ENCODE measurements around the gene FMNL1.

Gene FMNL1

DNA sequence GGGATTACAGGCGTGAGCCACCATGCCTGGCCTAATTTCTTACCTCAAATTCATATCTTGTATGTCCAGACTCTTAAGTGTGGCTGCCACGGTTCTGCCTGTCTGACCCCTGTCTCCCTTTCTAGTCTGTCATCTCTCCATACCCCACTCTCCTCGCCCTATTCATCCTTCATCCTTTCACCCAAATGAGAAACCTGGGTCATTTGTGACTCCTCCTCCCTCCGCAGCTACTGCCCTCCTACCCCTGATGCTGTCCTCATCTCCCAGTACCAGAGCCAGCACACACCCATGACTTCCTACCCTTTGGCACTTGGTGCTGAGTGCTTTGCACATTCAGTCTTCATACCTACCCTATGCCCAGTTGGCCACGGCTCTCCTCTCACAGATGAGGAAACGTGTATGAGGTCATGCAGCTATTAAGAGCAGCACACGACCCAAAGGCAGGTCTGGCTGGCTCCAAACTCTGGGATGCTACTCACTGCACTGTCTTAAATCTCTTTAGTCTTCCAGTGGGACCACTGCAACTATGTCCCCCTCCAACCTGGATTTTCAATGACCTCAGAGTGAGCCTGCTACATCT is 38.6 kb downstream of the FMNL1 start:
- DNase-seq = no peak

DNA sequence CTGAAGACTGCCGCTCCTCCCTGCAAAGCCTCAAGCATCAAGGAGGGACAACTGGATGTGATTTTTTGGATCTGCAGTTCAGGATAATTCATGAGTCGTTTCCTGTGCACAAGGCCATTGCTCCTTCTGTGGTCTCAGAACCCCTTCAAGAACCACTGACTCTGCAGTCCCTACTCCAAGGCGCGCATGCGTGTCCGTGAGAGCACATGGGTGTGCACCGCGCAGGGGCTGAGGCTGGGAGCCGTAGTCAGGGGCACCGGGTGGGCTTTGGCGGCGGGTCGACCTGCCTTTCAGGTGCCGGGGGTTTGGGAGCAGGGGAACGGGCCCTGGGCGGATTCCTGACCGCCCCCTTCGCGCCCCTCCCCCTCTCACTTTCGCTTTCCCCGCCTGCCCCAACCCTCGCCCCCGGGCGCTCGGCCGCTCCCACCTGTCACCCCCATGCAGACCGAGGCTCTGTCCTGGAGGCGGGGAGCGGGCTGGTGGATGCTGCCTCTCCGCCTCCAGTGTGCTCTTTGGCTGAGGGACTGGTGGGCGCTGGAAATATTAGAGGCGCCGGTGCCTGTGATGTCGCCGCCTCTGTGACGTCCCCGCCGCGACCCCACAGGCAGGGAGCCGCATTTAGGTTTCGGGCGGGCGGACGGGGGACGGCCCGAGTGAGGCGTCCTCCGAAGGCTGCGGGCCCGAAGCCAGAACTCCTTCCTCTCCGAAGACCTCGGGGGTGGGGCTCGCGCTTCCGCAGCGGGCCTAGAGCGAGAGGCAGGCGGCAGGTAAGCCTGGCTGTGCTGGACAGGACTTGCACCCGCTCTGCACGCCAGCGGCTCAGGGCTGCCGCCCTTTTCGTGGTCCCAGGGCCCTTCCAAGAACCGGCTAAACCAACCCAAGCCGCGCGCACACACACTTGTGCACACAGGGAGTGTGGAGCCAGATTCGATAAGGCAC is 40.2 kb downstream of the FMNL1 start, which contains the start of gene SPATA32:
Gene SPATA32, minus strand, starts transcription at position 518 of the 939 bp plus-strand sequence. Its CDS starts 78 bp downstream, at position 440.
- no peak for DNase-seq

DNA sequence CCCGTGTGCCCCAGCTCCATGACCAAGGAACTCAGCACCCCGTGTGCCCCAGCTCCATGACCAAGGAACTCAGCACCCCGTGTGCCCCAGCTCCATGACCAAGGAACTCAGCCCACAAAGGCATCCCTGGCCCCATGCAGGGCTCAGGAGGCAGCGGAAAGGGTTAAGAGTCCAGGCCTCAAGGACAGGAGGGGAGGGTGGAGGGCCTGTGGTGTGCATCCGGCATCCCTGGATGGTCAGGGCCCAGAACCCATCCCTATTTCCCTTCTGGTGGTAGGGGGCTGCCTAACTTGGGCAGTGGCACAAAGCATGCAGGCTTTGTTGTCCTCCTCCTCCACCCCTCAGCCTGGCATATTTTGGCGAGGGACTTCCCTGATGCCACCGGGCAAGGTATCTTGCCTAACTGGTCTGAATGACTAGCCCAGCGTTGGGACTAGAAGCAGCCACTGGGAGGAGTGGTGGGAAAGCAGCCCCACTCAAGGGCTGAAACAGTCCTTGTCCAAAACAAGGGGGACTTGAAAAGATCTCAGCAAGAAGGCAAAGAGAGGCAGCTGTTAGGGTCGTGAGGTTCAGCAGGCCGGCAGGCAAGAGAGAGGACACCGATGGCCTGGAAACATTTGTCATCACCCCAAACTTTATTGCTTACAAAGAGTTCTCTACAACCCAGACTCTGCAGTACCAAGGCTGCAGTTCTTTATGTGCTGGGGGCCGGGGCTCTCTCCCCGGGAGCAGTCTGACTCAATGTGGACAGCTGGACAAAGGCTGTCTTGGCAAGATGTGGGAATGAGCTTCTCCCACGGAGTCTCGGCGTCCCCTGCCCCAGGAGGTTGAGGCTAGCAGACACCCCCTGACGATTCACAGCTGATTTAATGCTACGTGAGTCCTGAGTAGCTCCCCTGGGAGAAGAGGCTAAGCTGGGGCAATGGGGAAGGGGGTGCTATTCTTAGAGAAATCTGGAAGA is 41.1 kb downstream of the FMNL1 start:
- no peak for DNase-seq

DNA sequence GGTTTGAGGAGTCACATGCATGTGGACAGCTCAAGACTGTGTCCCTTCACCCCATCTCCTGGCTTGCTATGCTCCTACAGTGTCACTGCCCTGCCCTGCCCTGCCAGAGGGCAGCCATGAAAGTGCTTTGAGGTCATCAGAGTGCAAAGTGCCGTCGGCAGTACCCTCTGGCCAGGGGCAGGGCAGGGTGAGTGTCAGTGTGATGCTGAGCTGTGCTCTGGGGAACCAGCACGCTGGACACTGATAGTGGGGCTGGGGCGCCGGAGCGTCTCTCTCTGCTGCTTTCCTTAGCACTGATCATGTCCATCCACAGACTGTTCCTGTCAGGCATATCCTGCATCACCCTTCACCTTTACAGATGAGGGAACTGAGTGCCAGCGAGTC is 41.8 kb downstream of the FMNL1 start:
- no peak for DNase-seq

DNA sequence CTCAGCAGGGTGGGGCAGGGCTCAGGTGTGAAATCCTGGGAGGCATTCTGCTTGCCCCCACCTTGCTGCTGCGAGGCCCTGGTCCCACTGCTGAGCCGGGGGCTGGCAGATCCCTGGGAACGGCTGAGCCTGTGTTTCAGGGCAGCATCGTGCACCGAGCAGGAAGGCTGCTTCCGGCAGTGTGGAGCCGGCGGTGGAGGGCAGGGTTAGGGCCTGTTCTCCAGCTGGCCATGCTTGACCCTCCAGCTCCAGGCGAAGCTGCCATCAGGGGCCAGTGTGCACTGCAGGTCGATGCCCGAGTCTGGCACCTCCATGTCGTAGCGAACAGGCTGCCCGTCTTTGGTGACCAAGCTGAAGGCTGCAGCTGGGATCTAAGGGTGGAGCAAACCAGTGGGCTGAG is 42.7 kb downstream of the FMNL1 start:
- DNase-seq = no peak

- DNase-seq = no peak
These were observed 43.3 kb downstream of the FMNL1 start for GRCh38 chr17:45264988-45265387.

- DNase-seq = no peak
These were observed 44.1 kb downstream of the FMNL1 start for GRCh38 chr17:45265821-45266220.

DNA sequence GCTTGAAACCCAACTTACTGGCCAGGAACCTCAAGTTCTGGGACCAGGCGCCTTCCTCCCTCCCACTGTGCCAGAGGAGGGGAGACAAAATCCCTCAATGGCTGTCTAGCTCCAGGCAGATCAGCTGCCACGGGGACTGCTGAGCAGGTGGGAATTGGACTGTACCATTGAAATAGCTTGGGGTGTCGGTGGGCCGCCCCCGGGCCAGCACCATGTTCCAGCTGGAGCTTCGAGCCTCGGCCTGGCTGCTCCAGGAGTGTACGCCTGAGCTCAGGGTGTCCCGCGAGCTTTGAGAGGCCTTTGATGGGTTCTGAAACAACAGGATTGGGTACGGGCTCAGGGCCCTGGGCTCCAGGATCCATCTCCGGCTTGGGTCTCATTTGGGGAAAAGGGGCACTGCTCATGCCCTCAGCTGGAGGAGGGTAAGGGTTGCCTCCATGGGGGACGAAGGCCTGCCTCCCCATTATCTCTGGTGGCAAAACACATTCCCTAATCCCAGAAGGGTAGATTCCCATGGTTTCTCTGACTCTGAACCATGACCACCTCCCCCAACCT is 44.8 kb downstream of the FMNL1 start:
- no peak for DNase-seq

GRCh38 chr17:45267436-45268055 is 45.9 kb downstream of the FMNL1 start:
- DNase-seq = no peak

DNA sequence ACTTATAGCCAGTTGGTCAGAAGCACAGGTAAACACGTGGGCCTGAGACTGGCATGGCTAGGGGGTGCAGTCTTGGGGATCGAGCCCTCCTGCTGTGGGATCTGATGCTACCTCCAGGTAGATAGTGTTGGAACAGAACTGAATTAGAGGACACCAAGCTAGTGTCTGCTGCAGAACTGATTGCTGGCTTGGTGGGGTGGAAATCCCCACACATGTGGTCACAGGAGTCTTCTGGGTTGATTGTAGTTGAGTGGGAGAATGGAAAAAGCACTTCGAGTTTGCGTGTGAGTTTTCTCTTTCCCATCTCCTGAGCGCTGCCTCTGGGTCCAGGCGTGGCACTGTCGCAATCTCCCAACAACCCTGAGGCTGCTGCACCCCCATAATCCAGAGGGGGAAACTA is 48.2 kb downstream of the FMNL1 start:
- no peak for DNase-seq

- no peak for DNase-seq
These were observed 49.2 kb downstream of the FMNL1 start for GRCh38 chr17:45270828-45271418.

DNA sequence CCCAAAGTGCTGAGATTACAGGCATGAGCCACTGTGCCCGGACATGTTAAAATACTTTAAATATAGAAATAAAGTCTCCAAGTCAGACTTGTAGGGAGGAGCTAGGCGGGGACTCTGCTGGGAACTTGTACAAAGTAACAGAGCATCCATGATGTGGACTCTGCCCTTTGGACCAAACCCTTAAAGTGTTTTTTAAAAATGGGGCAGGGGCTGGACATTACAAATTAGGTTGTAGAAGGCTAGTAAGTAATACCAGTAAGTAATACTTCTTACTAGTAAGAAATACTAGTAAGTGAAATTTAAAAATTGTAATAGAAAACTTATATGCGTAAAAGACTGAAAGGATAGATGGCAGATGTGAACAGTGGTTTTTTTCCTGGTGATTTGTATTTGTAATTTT is 49.9 kb downstream of the FMNL1 start:
- no peak for DNase-seq

DNA sequence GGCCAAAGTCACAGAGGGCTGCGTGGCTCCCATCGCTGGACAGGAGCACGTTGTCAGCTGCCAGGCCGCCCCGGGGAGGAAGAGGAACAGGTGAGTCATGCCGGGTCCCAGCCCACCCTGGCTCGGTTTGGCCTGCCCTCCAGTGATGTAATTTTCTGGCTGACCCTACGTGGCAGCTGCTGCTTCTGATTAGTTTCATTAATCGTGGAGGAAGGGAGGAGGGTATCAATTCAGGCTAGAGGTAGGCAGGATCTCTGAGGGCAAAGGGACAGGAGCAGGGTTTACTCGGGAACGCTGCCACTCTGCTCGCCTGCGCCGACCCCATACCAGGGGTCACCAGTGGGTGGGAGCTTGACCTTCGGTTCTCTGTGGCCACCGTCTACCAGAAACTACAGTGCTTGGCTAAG is 51.9 kb downstream of the FMNL1 start:
- DNase-seq = no peak

GRCh38 chr17:45274033-45274432 is 52.3 kb downstream of the FMNL1 start:
- DNase-seq = no peak

DNA sequence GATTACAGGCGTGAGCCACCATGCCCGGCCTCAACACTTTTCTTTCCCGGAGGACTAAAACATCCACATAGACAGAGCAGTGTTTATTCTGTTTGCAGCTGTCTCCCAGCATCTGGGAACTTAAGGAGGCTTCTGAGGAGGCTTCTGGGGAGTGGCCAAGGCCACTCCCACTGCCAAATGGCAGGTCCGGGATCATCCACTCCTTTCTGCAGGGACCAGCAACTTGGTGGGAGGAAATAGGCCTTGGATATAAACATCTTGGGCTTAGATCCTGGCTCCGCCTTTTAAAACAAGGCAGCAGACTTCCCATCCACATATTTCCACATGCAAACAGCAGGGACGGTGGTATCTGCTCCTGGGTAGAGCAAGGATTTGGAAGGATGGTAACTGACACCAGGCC is 54.3 kb downstream of the FMNL1 start:
- DNase-seq = peak; percentile 14

- DNase-seq = peak; percentile 61
These were observed 55.6 kb downstream of the FMNL1 start for GRCh38 chr17:45277216-45277849.

DNA sequence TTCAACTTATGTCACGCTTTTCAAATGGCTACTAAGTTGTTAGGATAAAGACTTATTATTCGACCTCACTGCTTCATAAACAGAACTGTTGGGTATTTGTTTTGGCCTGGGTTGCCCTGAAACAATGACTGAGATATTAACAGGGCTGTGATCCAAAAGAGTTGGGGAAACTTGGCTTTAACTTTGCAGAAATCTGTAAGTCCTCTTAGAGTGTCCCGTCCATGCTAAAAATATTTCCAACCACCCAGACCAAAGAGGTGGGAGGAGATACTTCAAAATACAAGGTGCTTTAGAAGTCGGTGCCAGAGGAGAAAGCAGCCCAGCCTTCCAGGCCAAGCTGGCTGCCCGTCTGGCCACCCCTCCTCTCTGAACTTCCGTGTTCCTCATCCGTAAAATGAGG is 56.3 kb downstream of the FMNL1 start:
- no peak for DNase-seq

- peak; percentile 49 for DNase-seq
These were observed 58.2 kb downstream of the FMNL1 start for GRCh38 chr17:45279898-45280297.

DNA sequence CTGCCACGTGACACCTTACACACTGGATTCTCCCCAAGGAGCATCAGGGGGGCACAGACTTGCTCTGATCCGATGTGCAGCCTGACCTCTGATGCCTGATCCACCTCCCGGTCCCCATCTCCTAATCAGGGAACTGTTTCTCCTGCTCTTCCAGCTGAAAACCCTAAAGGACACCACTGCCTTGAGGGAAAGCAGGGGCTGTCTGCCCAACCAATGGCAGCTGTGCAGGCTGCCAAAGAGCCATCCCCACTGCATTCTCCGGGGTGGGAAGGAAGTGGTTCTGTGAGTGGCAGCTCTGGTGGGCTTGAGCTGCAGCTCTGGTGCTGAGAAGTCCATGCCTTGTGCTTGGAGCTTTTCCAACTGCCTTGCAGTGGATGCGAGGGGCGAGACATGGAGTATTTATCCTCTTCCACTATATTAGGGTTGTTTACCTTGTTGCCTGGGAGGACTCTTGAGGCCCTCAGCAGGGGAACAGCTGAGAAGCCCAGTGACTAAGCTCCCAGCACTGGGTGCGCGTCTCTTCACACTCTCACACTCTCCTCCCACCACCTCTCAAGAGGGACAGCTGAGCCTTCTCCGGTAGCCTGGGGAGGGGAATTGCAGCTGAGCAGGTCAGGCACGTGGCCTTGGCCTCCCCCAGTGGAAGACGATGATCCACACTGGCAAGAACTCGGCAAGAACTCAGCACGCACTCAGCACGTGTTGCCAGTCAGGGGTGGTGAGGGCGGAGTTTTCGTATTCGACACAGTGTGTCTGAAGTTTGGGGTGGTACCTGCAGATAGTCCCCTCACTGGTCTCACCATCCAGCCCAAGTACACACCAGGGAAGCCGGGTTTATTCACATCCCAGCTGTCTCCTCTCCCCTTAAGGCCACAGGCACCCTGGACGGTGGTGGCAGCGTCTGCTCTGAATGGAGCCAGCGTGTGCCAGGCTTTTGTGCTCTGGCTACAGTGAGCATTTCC is 61.3 kb downstream of the FMNL1 start:
- DNase-seq = peak; percentile 81

GRCh38 chr17:45283711-45284110 is 62.0 kb downstream of the FMNL1 start:
- no peak for DNase-seq
